MG63 (cell line): ENCODE measurements around the gene GNB1. TPM values are rescaled to one million over a fixed set of nuclear protein-coding genes. Genes with fewer than 3 reads are reported as not detected.

ENCODE experiments used
- DNase-seq: peaks from one replicate; pipeline ENCODE4 v3.0.0-alpha.2; 2020
- H3K27me3 ChIP-seq: fragments of 250-450 bp; sonication (Bioruptor Pico); 2 replicates; pipeline ENCODE4 v1.5.1; 2020; ENCODE audit warnings: mild to moderate bottlenecking, moderate library complexity
- H3K36me3 ChIP-seq: fragments of 250-450 bp; sonication (Bioruptor Pico); 2 replicates; pipeline ENCODE4 v1.5.1; 2020; ENCODE audit warnings: mild to moderate bottlenecking, moderate library complexity
- H3K4me3 ChIP-seq: fragments of 250-450 bp; sonication (Bioruptor Pico); 2 replicates; pipeline ENCODE4 v1.5.1; 2020; ENCODE audit warnings: mild to moderate bottlenecking, moderate library complexity
- H3K9me3 ChIP-seq: fragments of 250-450 bp; sonication (Bioruptor Pico); 2 replicates; pipeline ENCODE4 v1.5.1; 2020; ENCODE audit warnings: mild to moderate bottlenecking, moderate library complexity
- total RNA-seq: library from RNA; depleted of rRNA; stranded (reverse); fragments of >200 nt; shearing (Covaris generic); gene quantifications from 2 replicates; pipeline ENCODE4 v1.2.3, GENCODE V29; 2014; ENCODE audit warnings: low replicate concordance

Gene GNB1
- total RNA-seq, 1 experiment from 2014 or later = 327 TPM

DNA sequence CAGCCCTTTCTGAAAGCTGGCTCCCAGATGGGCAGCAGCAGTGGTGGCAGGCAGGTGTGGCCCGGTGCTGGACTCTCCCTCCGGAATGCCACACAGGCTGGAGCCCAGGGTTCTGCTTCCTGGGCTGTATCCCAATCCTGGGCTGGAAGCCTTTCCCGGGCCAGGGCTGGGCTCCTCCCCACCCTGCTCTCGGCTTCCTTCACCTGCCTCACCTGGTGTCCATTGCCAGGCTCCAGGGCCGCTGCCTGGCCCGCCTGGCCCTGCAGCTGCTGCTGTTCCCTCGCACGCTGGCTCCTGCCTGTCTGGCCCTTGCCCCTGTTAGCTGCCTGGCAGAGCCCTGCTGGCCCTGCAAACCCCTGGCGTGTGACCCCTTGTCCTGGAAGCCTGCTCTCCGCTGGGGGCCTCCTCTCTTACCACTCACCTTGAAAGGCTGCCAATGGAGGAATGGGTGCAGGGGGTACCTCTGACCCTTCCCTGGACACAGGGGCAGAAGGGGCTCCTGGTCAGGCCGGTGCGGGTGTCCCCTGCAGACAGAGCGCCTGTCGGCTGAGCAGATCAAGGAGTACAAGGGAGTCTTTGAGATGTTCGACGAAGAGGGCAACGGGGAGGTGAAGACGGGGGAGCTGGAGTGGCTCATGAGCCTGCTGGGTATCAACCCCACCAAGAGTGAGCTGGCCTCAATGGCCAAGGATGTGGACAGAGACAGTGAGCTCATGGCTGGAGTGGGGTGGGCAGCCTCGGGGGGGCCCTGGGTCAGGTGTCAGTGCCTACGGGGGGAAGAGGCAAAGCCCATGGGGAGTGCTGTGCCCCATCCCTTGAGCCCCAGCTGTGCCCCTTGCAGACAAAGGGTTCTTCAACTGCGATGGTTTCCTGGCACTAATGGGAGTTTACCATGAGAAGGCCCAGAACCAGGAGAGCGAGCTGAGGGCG, 25.3 kb upstream of the GNB1 start:
- H3K27me3 ChIP-seq = no peaks in the 10 kb centered on the region
- no peak for DNase-seq
- no peaks in the 10 kb centered on the region for H3K9me3 ChIP-seq
- no peaks in the 10 kb centered on the region for H3K36me3 ChIP-seq
- no peak overlapping the region for H3K4me3 ChIP-seq

DNA sequence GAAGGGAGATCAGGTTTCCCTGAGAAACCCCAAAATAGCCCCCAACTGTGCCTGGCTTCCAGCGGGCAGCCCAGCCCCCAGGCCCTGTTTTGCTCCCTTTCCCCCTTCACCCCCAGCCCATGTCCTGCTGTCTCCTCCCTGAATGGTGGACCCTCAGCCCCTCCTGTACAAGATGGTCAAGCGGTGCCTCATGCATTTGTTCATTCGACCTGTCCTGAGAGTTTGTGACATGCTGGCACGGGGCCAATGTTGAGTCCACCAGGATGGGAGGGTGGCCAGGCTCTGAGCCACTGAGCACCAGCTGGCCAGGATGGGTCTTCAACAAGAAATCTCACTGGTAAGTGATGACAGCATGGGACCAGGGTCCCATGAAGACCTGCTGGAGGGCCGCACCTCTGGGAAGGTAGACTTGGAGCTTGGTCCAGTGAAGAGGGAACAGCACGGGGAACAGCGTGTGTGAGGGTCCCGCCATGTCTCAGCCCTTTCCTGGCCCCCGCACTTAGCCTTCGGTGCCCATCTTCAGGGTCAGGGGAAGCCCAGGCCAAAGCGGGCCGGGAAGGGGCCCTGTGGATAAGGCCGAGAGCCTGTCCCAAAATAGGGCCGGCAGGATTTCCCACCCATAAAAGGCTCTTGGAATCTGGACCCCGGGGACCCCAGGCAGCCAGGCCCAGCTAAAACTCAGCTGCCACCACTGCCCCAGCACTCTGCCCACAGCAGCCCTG, 24.2 kb upstream of the GNB1 start, which contains the start of gene CALML6:
Gene CALML6, plus strand, starts transcription at position 290 of the 722 bp plus-strand sequence. Its CDS starts 21 bp downstream, at position 311.
- no peak for DNase-seq
- Histone ChIP-seq H3K36me3 (no peaks in the 10 kb centered on the region), H3K27me3 (no peaks in the 10 kb centered on the region), H3K4me3 (no peak within 1 kb of the TSS), H3K9me3 (no peaks in the 10 kb centered on the region)

- DNase-seq = no peak
- Histone ChIP-seq H3K27me3 (no peaks in the 10 kb centered on the region), H3K9me3 (no peaks in the 10 kb centered on the region), H3K36me3 (no peaks in the 10 kb centered on the region), H3K4me3 (no peak overlapping the region)
Observed at GRCh38 chr1:1914101-1914970, 23.4 kb upstream of the GNB1 start.

GRCh38 chr1:1911350-1912041, 20.6 kb upstream of the GNB1 start:
- Histone ChIP-seq H3K9me3 (no peaks in the 10 kb centered on the region), H3K36me3 (no peaks in the 10 kb centered on the region), H3K4me3 (no peak overlapping the region), H3K27me3 (no peaks in the 10 kb centered on the region)
- DNase-seq = no peak

GRCh38 chr1:1910651-1911331, 19.9 kb upstream of the GNB1 start:
- no peaks in the 10 kb centered on the region for H3K36me3 ChIP-seq
- no peak for DNase-seq
- H3K27me3 ChIP-seq = no peaks in the 10 kb centered on the region
- H3K4me3 ChIP-seq = no peak overlapping the region
- no peaks in the 10 kb centered on the region for H3K9me3 ChIP-seq

DNA sequence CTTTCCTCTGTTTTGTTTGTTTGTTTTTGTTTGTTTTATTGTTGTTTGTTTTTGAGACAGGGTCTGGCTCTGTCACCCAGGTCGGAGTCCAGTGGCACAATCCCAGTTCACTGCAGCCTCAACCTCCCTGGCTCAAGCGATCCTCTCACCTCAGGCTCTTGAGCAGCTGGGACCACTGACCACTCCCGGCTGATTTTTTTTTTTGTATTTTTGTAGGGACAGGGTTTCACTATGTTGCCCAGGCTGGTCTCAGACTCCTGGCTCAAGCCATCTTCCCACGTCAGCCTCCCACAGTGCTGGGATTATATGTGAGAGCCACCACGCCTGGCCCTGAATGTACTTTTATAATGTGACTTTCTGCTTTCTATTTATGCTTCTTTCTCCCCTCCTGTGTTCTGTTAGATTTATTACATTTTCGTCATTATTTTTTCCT, 19.2 kb upstream of the GNB1 start:
- H3K36me3 ChIP-seq = no peaks in the 10 kb centered on the region
- DNase-seq = no peak
- H3K4me3 ChIP-seq = no peak overlapping the region; the same call in none of the 2 replicates
- H3K9me3 ChIP-seq = no peaks in the 10 kb centered on the region
- H3K27me3 ChIP-seq = no peaks in the 10 kb centered on the region

DNA sequence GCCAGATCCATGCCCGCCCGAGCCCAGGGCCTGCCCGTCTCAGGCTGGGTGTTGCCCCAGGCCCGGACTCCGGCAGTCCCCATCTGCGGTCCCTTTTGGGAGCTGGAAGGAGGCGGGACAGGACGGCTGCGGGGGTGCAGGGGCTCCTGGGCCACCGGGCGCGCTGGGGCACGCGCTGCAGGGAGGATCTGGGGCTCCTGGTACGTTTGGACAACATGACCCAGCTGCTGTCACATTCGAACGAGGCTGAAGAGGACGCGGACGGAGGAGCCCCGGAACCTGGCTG, 17.6 kb upstream of the GNB1 start:
- Histone ChIP-seq H3K4me3 (peak overlapping the region; percentile 60), H3K9me3 (no peaks in the 10 kb centered on the region), H3K36me3 (no peaks in the 10 kb centered on the region), H3K27me3 (no peaks in the 10 kb centered on the region)
- peak; percentile 22 for DNase-seq

DNA sequence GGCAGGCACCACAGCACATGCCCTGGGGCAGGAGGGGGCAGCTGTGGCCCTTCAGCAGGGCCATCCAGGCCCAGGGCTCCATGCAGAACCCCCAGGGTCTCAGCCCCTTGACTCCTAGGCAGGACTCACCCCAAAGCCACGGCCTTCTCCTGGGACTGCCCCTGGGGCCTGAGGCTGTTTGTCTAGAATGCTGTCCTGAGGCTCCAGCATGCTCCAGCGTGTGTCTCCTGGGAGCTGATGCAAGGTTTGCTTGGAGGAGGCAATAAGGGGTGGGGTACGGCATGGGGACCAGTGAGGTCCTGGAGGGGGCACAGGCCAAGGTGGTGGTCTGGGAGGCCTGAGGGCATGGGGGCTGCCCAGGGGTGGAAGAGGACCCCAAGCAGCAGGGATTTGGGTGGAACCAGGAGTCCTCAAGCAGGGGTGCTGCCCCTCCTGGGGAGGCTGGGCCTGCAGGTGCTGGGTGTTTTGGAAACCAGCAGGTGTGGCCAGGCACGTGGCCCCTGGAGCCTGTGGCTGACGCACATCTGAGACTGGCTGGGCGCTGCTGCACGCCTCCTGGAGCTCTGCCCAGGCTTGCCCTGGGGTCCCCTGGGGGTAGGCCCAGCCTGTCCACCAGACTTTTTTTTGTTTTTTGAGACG, 16.3 kb upstream of the GNB1 start:
- Histone ChIP-seq H3K4me3 (no peak overlapping the region), H3K9me3 (no peaks in the 10 kb centered on the region), H3K36me3 (no peaks in the 10 kb centered on the region), H3K27me3 (no peaks in the 10 kb centered on the region)
- DNase-seq = no peak

DNA sequence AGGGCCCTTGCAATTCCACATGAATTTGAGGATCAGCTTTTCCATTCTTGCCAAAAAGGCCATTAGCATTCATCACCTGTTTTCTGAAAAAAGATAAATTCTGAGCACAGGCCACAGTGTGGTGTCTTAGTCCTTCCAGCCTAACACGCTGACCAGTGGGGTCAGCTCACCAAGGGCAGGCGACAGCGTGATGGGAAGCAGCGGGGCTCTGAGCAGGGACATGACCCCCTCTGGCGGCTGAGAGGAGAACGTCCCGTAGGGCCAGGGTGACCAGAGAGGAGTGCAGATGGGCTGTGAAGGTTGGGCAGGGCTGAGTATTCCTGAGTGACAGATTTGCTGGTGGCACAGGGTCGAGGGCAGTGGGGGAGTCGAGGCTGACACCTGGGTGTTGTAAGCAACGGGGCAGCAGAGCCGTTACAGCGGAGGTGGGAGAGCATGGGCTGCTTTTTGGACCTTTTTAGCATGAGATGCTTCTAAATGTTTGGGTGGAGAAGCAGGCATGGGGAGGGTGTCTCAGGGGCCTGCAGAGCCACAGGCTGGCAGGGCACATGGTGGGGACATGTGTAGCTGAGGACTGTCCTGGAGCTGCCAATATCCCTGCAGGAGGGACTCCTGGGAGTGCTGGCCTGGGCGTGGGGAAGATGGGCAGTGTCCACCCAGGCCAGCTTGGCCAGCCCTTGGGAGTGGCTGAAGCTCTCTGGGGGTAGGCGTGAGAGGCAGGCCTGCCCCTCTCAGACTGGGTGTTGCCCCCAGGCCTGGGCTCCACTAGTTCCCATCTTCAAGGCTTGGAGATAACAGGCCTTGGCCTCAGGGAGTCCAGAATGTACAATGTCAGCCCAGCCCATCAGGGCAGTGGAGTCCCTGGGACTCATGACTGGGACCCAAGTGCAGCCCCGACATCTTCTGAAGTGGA, 15.6 kb upstream of the GNB1 start:
- DNase-seq = peak; percentile 75
- H3K36me3 ChIP-seq = no peaks in the 10 kb centered on the region
- H3K4me3 ChIP-seq = no peak overlapping the region
- H3K9me3 ChIP-seq = no peaks in the 10 kb centered on the region
- H3K27me3 ChIP-seq = no peaks in the 10 kb centered on the region

DNA sequence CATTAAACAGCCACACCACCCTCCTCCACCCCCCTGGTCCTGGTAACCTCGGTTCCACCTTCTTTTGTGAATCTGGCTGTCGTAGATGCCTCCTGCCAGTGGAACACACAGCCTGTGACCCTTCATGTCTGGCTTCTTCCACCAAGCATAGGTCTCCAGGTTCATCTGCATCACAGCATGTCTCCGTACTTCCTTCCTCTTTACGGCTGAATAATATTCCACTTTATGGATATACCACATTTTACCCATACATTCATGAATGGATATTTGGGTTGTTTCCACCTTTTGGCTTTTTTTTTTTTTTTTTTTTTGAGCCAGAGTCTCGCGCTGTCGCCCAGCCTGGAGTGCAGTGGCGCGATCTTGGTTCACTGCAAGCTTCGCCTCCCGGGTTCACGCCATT, 12.3 kb upstream of the GNB1 start:
- Histone ChIP-seq H3K4me3 (no peak overlapping the region), H3K27me3 (no peaks in the 10 kb centered on the region), H3K36me3 (no peaks in the 10 kb centered on the region), H3K9me3 (no peaks in the 10 kb centered on the region)
- DNase-seq = no peak

- Histone ChIP-seq H3K27me3 (no peaks in the 10 kb centered on the region), H3K36me3 (no peaks in the 10 kb centered on the region), H3K9me3 (no peaks in the 10 kb centered on the region), H3K4me3 (no peak overlapping the region)
- no peak for DNase-seq
Observed at GRCh38 chr1:1901641-1902294, 10.9 kb upstream of the GNB1 start.

- Histone ChIP-seq H3K9me3 (no peaks in the 10 kb centered on the region), H3K27me3 (no peaks in the 10 kb centered on the region), H3K4me3 (no peak overlapping the region), H3K36me3 (no peaks in the 10 kb centered on the region)
- DNase-seq = no peak
Observed at GRCh38 chr1:1900883-1901640, 10.2 kb upstream of the GNB1 start.

GRCh38 chr1:1899967-1900327, 9.1 kb upstream of the GNB1 start:
- DNase-seq = no peak
- Histone ChIP-seq H3K36me3 (no peaks in the 10 kb centered on the region), H3K4me3 (no peak overlapping the region), H3K27me3 (no peaks in the 10 kb centered on the region), H3K9me3 (no peaks in the 10 kb centered on the region)
